ENCODE measurements around the gene DCHS1. TPM values are rescaled to one million over a fixed set of nuclear protein-coding genes. Genes with fewer than 3 reads are reported as not detected.
A peak's percentile ranks its signal among the peaks of the same experiment; 100 is the strongest.

Gene DCHS1
- polyA plus RNA-seq, 1 experiment, result 8.7 TPM

DNA sequence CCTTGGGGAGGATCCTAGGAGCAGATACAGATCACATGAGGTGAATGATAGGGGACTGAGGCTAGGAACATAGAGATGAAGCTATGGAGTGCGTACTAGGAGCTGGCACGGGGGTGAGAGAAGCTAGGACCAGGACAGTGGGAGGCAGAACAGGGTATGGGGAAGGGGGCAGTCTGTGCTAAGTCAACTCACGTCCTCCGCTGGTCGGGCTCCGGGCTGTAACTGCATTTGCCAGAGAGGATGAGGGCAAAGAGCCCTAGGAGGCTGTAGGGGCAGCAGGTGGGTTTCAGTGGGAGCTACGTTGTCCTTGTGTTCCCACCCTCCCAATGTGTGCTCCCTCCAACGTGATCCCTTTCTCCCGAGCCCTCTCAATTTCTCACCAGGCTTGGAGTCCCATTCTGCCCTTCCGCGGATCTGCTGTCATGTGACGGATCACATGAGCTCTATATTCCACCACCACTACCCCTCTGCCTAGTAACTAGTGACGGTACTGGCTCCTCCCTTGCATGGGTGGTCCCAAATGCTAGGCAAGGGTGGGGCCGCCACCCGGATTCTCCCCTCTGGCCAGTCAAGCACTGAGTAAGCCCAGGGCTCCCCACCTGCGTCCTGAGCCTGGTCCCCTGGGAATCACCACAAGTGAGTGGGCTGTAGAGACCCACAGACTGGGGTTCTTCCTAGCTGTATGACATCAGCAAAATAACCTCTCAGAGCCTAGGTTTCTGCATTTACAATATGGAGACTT lies 36.4 kb downstream of the DCHS1 start, which contains the start of gene TPP1:
Gene TPP1 (minus strand): TSS at position 419 of the 742 bp plus-strand sequence. CDS start 22 bp downstream, at position 397.
- peaks cover 2% of the 10 kb centered on the region for H3K27me3 ChIP-seq (ENCODE audit: control insufficient read depth, insufficient read depth, low read length)
- H3K4me3 ChIP-seq (ENCODE audit: low read depth, low read length), result peak within 1 kb of the TSS; percentile 93
- H3K27ac ChIP-seq (ENCODE audit: low read depth, low read length), result peak within 1 kb of the TSS; percentile 73
- TF ChIP-seq, protein P1, sequence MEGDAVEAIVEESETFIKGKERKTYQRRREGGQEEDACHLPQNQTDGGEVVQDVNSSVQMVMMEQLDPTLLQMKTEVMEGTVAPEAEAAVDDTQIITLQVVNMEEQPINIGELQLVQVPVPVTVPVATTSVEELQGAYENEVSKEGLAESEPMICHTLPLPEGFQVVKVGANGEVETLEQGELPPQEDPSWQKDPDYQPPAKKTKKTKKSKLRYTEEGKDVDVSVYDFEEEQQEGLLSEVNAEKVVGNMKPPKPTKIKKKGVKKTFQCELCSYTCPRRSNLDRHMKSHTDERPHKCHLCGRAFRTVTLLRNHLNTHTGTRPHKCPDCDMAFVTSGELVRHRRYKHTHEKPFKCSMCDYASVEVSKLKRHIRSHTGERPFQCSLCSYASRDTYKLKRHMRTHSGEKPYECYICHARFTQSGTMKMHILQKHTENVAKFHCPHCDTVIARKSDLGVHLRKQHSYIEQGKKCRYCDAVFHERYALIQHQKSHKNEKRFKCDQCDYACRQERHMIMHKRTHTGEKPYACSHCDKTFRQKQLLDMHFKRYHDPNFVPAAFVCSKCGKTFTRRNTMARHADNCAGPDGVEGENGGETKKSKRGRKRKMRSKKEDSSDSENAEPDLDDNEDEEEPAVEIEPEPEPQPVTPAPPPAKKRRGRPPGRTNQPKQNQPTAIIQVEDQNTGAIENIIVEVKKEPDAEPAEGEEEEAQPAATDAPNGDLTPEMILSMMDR (IDR thresholded peaks at IDR 0.05; ENCODE audit: low read depth, low read length), result no peak
- no peaks in the 10 kb centered on the region; the same call in 1 of the 2 replicates for H3K9me3 ChIP-seq (ENCODE audit: control insufficient read depth, insufficient read depth, low read length)
- ChIA-PET CTCF (interaction anchor here (1.0 to 3.4 kb wide), 9 partner anchors 11 to 240 kb away, joined by 3 to 44 read pairs (median 10); partner anchors contain the start of gene MRPL17), POLR2A (interaction anchor here (0.5 to 1.8 kb wide), 5 partner anchors 11 to 291 kb away, joined by 5 to 12 read pairs (median 10); partner anchors contain the start of genes ILK, MRPL17 and RRP8)
- peak; percentile 86 for DNase-seq (ENCODE audit: low read depth, low spot score)

GRCh38 chr11:6618117-6619003 lies 37.2 kb downstream of the DCHS1 start:
- ChIA-PET CTCF (interaction anchor here (0.8 to 3.4 kb wide), 13 partner anchors 10 to 239 kb away, joined by 3 to 44 read pairs (median 5); partner anchors contain the start of gene MRPL17), POLR2A (interaction anchor here (0.5 to 1.8 kb wide), 6 partner anchors 10 to 290 kb away, joined by 4 to 12 read pairs (median 8); partner anchors contain the start of genes ILK, MRPL17 and RRP8)
- peak overlapping the region; percentile 73 for H3K27ac ChIP-seq (ENCODE audit: low read depth, low read length)
- TF ChIP-seq, protein P1 (IDR thresholded peaks at IDR 0.05; ENCODE audit: low read depth, low read length), result peak; percentile 19; the same call in 1 of the 2 replicates
- peak; percentile 59 for DNase-seq (ENCODE audit: low read depth, low spot score)
- H3K9me3 ChIP-seq (ENCODE audit: control insufficient read depth, insufficient read depth, low read length), result no peaks in the 10 kb centered on the region; the same call in 1 of the 2 replicates
- peak overlapping the region; percentile 93 for H3K4me3 ChIP-seq (ENCODE audit: low read depth, low read length)
- H3K27me3 ChIP-seq (ENCODE audit: control insufficient read depth, insufficient read depth, low read length), result peaks cover 2% of the 10 kb centered on the region

DNA sequence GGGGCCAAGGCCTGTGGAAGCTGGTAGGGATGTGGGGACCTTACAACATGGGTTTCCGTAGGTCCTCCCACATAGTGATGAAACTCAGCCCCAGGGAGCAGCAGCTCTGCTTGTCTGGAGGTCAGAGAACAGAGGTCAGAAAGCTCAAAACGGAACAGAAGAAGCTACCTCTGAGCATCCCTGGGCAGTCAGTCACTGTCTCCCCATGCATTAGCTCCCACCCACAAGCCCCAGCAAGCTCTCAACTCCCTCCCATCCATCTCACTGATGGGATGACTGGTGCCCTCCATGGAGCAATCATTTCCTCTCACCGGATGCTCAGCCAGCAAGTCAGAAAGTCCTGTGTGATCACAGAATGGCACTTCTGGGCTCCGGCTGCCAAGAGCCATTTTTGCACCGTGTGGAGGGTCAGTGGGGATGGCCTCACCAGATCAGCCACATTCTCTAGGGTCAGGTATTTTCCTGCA lies 38.3 kb downstream of the DCHS1 start:
- ChIA-PET POLR2A (interaction anchor here (0.7 kb wide), 1 partner anchor 66 kb away, joined by 4 read pairs; the partner anchor contains the start of gene MRPL17), CTCF (interaction anchor here (0.9 to 3.4 kb wide), 8 partner anchors 9 to 238 kb away, joined by 3 to 44 read pairs (median 12); partner anchors contain the start of gene MRPL17)
- DNase-seq (ENCODE audit: low read depth, low spot score), result no peak
- H3K27me3 ChIP-seq (ENCODE audit: control insufficient read depth, insufficient read depth, low read length), result peaks cover 2% of the 10 kb centered on the region
- no peaks in the 10 kb centered on the region; the same call in 1 of the 2 replicates for H3K9me3 ChIP-seq (ENCODE audit: control insufficient read depth, insufficient read depth, low read length)
- no peak overlapping the region for H3K27ac ChIP-seq (ENCODE audit: low read depth, low read length)
- peak overlapping the region; percentile 93 for H3K4me3 ChIP-seq (ENCODE audit: low read depth, low read length)
- TF ChIP-seq, protein P1 (IDR thresholded peaks at IDR 0.05; ENCODE audit: low read depth, low read length), result no peak

- Histone ChIP-seq H3K4me3 (ENCODE audit: low read depth, low read length) (no peak overlapping the region), H3K9me3 (ENCODE audit: control insufficient read depth, insufficient read depth, low read length) (no peaks in the 10 kb centered on the region; the same call in 1 of the 2 replicates), H3K27me3 (ENCODE audit: control insufficient read depth, insufficient read depth, low read length) (peaks cover 2% of the 10 kb centered on the region), H3K27ac (ENCODE audit: low read depth, low read length) (no peak overlapping the region)
- ChIA-PET POLR2A (no interaction called here), CTCF (interaction anchor here (1.1 to 3.4 kb wide), 2 partner anchors 67 kb away, joined by 7 to 44 read pairs; partner anchors contain the start of gene MRPL17)
- TF ChIP-seq, protein P1 (IDR thresholded peaks at IDR 0.05; ENCODE audit: low read depth, low read length), result no peak
- no peak for DNase-seq (ENCODE audit: low read depth, low spot score)
Observed at GRCh38 chr11:6616596-6617250, 38.9 kb downstream of the DCHS1 start.

Data from AG04450 (cell line).